ENCODE results near the gene COL4A3. TPM values are rescaled to one million over a fixed set of nuclear protein-coding genes. Genes with fewer than 3 reads are reported as not detected.

COL4A3 gene
- total RNA-seq: 10 to 100 TPM; 29.6 to 36.7 TPM

DNA sequence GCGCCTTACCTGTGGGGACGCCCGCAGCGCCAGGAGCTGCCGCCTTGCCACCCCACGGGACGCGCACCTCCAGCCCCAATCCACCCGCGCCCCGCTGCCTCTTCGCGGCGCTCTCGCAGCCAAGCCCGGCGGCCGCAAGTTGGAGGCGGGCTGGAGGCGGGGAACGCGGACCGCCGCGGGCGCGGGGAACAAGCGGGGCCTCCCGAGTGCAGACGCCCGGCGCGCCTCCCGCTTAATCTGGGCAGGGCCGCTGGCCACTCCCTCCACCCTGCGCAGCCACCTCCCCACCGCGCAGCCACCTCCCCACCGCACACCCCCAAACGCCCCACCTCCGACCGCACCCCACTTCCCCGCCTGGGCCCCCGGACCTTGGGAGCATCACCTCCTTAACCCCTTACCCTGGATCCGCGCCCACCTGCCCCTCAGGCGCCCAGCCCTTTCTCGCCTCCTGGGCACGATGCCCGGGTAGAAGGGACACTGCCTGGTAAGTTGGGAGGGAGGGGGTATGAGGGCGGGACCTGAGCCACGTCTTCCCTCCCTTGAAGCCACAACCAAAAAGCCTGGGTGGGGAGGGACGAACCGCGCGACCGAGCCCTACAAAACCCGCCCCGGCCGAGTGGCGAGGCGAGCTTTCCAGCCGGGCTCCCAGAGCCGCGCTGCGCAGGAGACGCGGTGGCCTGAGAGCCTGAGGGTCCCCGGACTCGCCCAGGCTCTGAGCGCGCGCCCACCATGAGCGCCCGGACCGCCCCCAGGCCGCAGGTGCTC lies at the start of gene COL4A3, which contains the start of gene COL4A4:
TSS of gene COL4A3 (plus strand) at position 627 of the 765 bp plus-strand sequence. CDS start at position 730, 103 bp downstream.
TSS of gene COL4A4 (minus strand) at position 208 of the 765 bp plus-strand sequence. CDS start 16,722 bp downstream, outside the sequence.
- Histone ChIP-seq H3K4me3 (peak within 1 kb of the TSS; percentile 93), H3K9me3 (no peaks in the 10 kb centered on the region), H3K4me1 (ENCODE audit: control insufficient read depth in 1 of 2, low read depth in 2 of 2) (peaks cover 5 to 6% of the 10 kb centered on the region in 2 donors), H3K27ac (peak within 1 kb of the TSS; percentile 85 to 92), H3K36me3 (no peaks in the 10 kb centered on the region), H3K27me3 (replicated peaks; ENCODE audit: insufficient read depth) (no peaks in the 10 kb centered on the region)
- TF ChIP-seq, protein P1, sequence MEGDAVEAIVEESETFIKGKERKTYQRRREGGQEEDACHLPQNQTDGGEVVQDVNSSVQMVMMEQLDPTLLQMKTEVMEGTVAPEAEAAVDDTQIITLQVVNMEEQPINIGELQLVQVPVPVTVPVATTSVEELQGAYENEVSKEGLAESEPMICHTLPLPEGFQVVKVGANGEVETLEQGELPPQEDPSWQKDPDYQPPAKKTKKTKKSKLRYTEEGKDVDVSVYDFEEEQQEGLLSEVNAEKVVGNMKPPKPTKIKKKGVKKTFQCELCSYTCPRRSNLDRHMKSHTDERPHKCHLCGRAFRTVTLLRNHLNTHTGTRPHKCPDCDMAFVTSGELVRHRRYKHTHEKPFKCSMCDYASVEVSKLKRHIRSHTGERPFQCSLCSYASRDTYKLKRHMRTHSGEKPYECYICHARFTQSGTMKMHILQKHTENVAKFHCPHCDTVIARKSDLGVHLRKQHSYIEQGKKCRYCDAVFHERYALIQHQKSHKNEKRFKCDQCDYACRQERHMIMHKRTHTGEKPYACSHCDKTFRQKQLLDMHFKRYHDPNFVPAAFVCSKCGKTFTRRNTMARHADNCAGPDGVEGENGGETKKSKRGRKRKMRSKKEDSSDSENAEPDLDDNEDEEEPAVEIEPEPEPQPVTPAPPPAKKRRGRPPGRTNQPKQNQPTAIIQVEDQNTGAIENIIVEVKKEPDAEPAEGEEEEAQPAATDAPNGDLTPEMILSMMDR (IDR thresholded peaks at IDR 0.05): no peak
- DNase-seq (ENCODE audit: low spot score) (no peak), ATAC-seq (ENCODE audit: insufficient number of reproducible peaks, low FRiP score, low read depth) (peak; percentile 48)

DNA sequence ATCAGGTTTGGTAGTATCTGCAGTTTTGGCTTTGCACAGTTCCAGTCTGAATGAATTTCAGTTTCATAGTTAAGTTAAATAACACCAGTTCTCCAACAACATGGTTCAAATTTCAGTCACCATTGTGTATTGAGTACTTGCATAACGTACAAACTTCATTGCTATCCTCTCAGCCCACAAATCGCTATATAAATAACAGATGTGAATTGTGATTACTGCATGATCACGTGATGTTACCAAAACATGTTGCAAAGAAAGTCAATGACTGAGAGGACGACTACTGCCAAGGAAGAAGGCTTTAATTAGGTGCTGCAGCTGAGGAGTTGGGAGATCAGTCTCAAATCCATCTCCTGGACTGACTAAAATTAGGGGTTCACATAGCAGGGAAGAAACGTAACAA lies 48.7 kb upstream of the COL4A3 start:
- no peak for DNase-seq (ENCODE audit: low spot score)
- TF ChIP-seq, protein P1 (IDR thresholded peaks at IDR 0.05): no peak
- H3K27me3 ChIP-seq (replicated peaks; ENCODE audit: insufficient read depth): no peaks in the 10 kb centered on the region
- H3K9me3 ChIP-seq: no peaks in the 10 kb centered on the region
- no peaks in the 10 kb centered on the region for H3K4me1 ChIP-seq (ENCODE audit: control insufficient read depth in 1 of 2, low read depth in 2 of 2)
- H3K27ac ChIP-seq: no peak overlapping the region
- H3K4me3 ChIP-seq: no peak overlapping the region
- peaks cover 6% of the 10 kb centered on the region for H3K36me3 ChIP-seq
- ATAC-seq (ENCODE audit: insufficient number of reproducible peaks, low FRiP score, low read depth): no peak

DNA sequence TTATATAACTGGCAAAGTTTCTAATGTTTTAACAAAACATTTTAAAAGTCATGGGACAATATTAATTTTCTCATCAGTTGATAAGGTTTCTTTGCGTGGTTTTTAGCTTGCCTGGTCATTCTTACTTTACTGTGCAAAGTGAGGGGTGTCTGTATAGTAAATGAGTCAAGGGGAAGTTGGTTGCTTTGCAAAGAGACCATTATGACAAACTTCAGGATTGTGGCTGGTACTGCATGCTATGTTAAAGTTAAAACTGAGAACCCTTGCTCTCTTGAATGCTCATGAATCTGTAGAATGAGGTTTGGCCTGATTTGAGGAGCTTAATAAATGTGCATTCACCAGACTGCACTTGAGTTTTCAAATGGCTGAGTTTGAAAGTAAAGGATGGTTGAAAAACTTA lies 47.4 kb upstream of the COL4A3 start:
- H3K36me3 ChIP-seq: peaks cover 6% of the 10 kb centered on the region

DNA sequence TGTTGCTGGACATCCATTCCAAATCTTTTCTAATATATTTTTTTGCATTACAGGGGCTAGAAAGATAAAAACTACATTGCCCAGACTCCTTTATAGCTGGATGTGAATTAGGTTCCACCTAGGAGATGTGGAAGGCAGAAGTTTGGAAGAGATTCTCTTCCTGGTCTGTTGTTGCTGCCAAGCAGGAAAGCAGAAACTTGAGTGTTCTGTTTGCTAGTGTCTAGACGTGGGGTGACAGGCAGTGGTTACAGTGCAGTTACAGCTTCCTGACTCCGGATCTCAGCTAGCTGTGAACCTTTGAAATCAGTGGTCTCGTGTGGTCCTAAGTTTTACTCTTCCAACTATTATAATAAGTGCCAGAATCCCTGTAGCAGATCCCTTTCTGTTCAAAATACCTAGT lies 46.6 kb upstream of the COL4A3 start:
- TF ChIP-seq, protein P1 (IDR thresholded peaks at IDR 0.05): no peak
- no peak overlapping the region for H3K27ac ChIP-seq
- DNase-seq (ENCODE audit: low spot score) (no peak), ATAC-seq (ENCODE audit: insufficient number of reproducible peaks, low FRiP score, low read depth) (no peak)
- H3K36me3 ChIP-seq: peaks cover 6% of the 10 kb centered on the region
- no peaks in the 10 kb centered on the region for H3K9me3 ChIP-seq
- H3K27me3 ChIP-seq (replicated peaks; ENCODE audit: insufficient read depth): no peaks in the 10 kb centered on the region
- no peaks in the 10 kb centered on the region for H3K4me1 ChIP-seq (ENCODE audit: control insufficient read depth in 1 of 2, low read depth in 2 of 2)
- H3K4me3 ChIP-seq: no peak overlapping the region

More for the DNA sequence above, 47.4 kb upstream of the COL4A3 start:
- Histone ChIP-seq H3K27me3 (replicated peaks; ENCODE audit: insufficient read depth) (no peaks in the 10 kb centered on the region), H3K4me1 (ENCODE audit: control insufficient read depth in 1 of 2, low read depth in 2 of 2) (no peaks in the 10 kb centered on the region), H3K27ac (no peak overlapping the region), H3K4me3 (no peak overlapping the region), H3K9me3 (no peaks in the 10 kb centered on the region)
- ATAC-seq (ENCODE audit: insufficient number of reproducible peaks, low FRiP score, low read depth): no peak
- DNase-seq (ENCODE audit: low spot score): no peak
- TF ChIP-seq, protein P1 (IDR thresholded peaks at IDR 0.05): no peak

DNA sequence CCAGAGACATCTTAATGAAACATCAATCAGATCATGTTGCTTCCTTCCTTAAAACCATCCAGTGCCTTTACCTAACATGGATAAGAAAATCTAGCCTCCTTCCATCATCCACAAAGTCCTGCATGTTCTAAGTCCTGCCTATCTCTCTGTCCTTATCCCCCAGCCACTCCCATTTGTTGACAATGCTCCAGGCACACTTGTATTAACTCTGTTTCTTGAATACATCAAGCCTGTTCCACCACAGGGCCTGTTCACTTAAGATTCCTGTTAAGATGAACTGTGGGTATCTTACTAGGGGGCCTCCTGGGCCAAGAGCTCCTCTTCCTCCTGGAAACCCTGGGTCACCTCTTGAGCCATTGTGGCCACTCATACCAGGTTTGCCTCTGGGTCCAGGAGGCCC lies 46.1 kb upstream of the COL4A3 start:
- TF ChIP-seq, protein P1 (IDR thresholded peaks at IDR 0.05): no peak
- no peaks in the 10 kb centered on the region for H3K27me3 ChIP-seq (replicated peaks; ENCODE audit: insufficient read depth)
- H3K9me3 ChIP-seq: no peaks in the 10 kb centered on the region

More for the DNA sequence above, 46.1 kb upstream of the COL4A3 start:
- H3K27ac ChIP-seq: no peak overlapping the region
- DNase-seq (ENCODE audit: low spot score) (no peak), ATAC-seq (ENCODE audit: insufficient number of reproducible peaks, low FRiP score, low read depth) (no peak)
- H3K4me3 ChIP-seq: no peak overlapping the region
- peaks cover 6% of the 10 kb centered on the region for H3K36me3 ChIP-seq
- H3K4me1 ChIP-seq (ENCODE audit: control insufficient read depth in 1 of 2, low read depth in 2 of 2): no peaks in the 10 kb centered on the region

Measured in thoracic aorta (tissue), 2 donors.